SK-N-SH (cell line): ENCODE results near the gene CPN2. TPM values are rescaled to one million over a fixed set of nuclear protein-coding genes. Genes with fewer than 3 reads are reported as not detected.

Source experiments
- CTCF ChIA-PET: fragments of 300-600, 350-600 bp; formaldehyde crosslinking; extraction: SDS; loops from one replicate; lab custom pipeline; 2021; lab: Yijun Ruan, JAX
- POLR2A ChIA-PET: fragments of 350-600 bp; sonication (Branson Sonifier 250); formaldehyde crosslinking; extraction: SDS; loops from one replicate; lab custom pipeline; 2020; ENCODE audit warnings: antibody characterized with exemption, inconsistent platforms; lab: Yijun Ruan, JAX
- DNase-seq: peaks from one replicate; pipeline ENCODE4 v3.0.0; 2012
- H2AFZ ChIP-seq: fragments of 200-600 bp; sonication (generic); 2 replicates; pipeline ENCODE4 v1.8.1; 2016; ENCODE audit warnings: antibody characterized with exemption, mild to moderate bottlenecking, low read depth
- H3F3A ChIP-seq: fragments of 200-600 bp; sonication (generic); replicated peaks from 2 replicates; pipeline ENCODE3; 2016; ENCODE audit warnings: antibody characterized with exemption, mild to moderate bottlenecking; ENCODE audit not compliant: insufficient read depth
- H3K27ac ChIP-seq, 2 experiments: fragments of 200-500 bp in 1 of 2; fragments of 200-600 bp in 1 of 2; sonication (Bioruptor generic) in 1 of 2; sonication (generic), shearing (Covaris generic) in 1 of 2; 2 replicates each; pipeline versions ENCODE4 v1.5.1 to v1.6.1; 2014 to 2016; ENCODE audit warnings: low read depth in 2 of 2, inconsistent platforms in 1 of 2, low read length in 1 of 2, mild to moderate bottlenecking in 1 of 2, mixed read lengths in 1 of 2
- H3K27me3 ChIP-seq: fragments of 200-600 bp; sonication (generic), shearing (Covaris generic); 2 replicates; pipeline ENCODE4 v1.6.1; 2016; ENCODE audit warnings: mixed run types; ENCODE audit not compliant: insufficient read depth
- H3K36me3 ChIP-seq, 2 experiments: fragments of 200-500 bp in 1 of 2; fragments of 200-600 bp in 1 of 2; sonication (Bioruptor generic) in 1 of 2; sonication (generic) in 1 of 2; replicated peaks in 1 of 2; 2 replicates each; pipeline versions ENCODE3 to v1.5.1; 2014 to 2016; ENCODE audit warnings: low read length in 1 of 2, mild to moderate bottlenecking in 1 of 2; ENCODE audit not compliant: insufficient read depth in 2 of 2, control insufficient read depth in 1 of 2
- H3K4me1 ChIP-seq, 2 experiments: fragments of 200-500 bp in 1 of 2; fragments of 200-600 bp in 1 of 2; sonication (Bioruptor generic) in 1 of 2; sonication (generic), shearing (Covaris generic) in 1 of 2; 2 replicates each; pipeline versions ENCODE4 v1.5.1 to v1.6.1; 2014 to 2016; ENCODE audit warnings: low read depth in 1 of 2, low read length in 1 of 2, mixed run types in 1 of 2; ENCODE audit not compliant: insufficient read depth in 2 of 2, control insufficient read depth in 1 of 2
- H3K4me2 ChIP-seq: fragments of 200-600 bp; sonication (generic), shearing (Covaris generic); 2 replicates; pipeline ENCODE4 v1.6.1; 2017; ENCODE audit warnings: mixed run types
- H3K4me3 ChIP-seq, 2 experiments: fragments of 200-500 bp in 1 of 2; fragments of 200-600 bp in 1 of 2; sonication (Bioruptor generic) in 1 of 2; sonication (generic), shearing (Covaris generic) in 1 of 2; 2 replicates each; pipeline versions ENCODE4 v1.5.1 to v1.8.1; 2014 to 2016; ENCODE audit warnings: low read depth in 2 of 2, inconsistent platforms in 1 of 2, low read length in 1 of 2, mild to moderate bottlenecking in 1 of 2, mixed read lengths in 1 of 2, moderate library complexity in 1 of 2
- H3K79me2 ChIP-seq: fragments of 200-600 bp; sonication (generic); 2 replicates; pipeline ENCODE4 v1.8.1; 2017; ENCODE audit warnings: mild to moderate bottlenecking; ENCODE audit not compliant: insufficient read depth
- H3K9ac ChIP-seq: fragments of 200-600 bp; sonication (generic); 2 replicates; pipeline ENCODE4 v1.6.1; 2017; ENCODE audit warnings: mixed run types
- H3K9me2 ChIP-seq: fragments of 200-600 bp; sonication (generic); 2 replicates; pipeline ENCODE4 v1.6.1; 2017; ENCODE audit warnings: mixed run types
- H3K9me3 ChIP-seq: fragments of 200-600 bp; sonication (generic); 2 replicates; pipeline ENCODE4 v1.6.1; 2017; ENCODE audit warnings: mixed run types, mild to moderate bottlenecking, moderate library complexity
- H4K20me1 ChIP-seq: fragments of 200-600 bp; sonication (generic); 2 replicates; pipeline ENCODE4 v1.6.1; 2017; ENCODE audit warnings: mild to moderate bottlenecking, mixed run types; ENCODE audit not compliant: insufficient read depth
- ELF1 ChIP-seq: IDR thresholded peaks from 2 replicates; pipeline ENCODE4 v1.4.0; 2012
- EP300 ChIP-seq, 2 experiments: IDR thresholded peaks; 2 replicates each; pipeline versions ENCODE4 v1.4.0 to v1.6.1; 2012; ENCODE audit warnings: borderline replicate concordance in 1 of 2, low read depth in 1 of 2, low read length in 1 of 2
- EZH2phosphoT487 ChIP-seq: fragments of 200-600 bp; sonication (generic); IDR thresholded peaks from 2 replicates; pipeline ENCODE4 v1.6.1; 2017; ENCODE audit warnings: low read depth, mixed run types, mild to moderate bottlenecking, antibody characterized with exemption, moderate library complexity, borderline replicate concordance
- FOXJ3 ChIP-seq: sonication (generic); formaldehyde crosslinking; IDR thresholded peaks from 2 replicates; pipeline ENCODE4 v1.5.1; 2020; ENCODE audit warnings: mild to moderate bottlenecking, missing genetic modification reagents
- GABPA ChIP-seq: IDR thresholded peaks from 2 replicates; pipeline ENCODE4 v1.4.0; 2012; ENCODE audit warnings: low read depth, mild to moderate bottlenecking
- JUND ChIP-seq: IDR thresholded peaks from 2 replicates; pipeline ENCODE4 v1.4.0; 2012
- MXI1 ChIP-seq: IDR thresholded peaks from 2 replicates; pipeline ENCODE4 v1.6.1; 2012; ENCODE audit warnings: mild to moderate bottlenecking, low read depth, low read length, improper control_type of control experiment
- PBX3 ChIP-seq: IDR thresholded peaks from 2 replicates; pipeline ENCODE4; 2012
- REST ChIP-seq: IDR thresholded peaks from 2 replicates; pipeline ENCODE4 v1.6.1; 2012; ENCODE audit warnings: mild to moderate bottlenecking, low read depth, low read length, moderate library complexity
- RFX5 ChIP-seq: IDR thresholded peaks from 2 replicates; pipeline ENCODE4 v1.6.1; 2012; ENCODE audit warnings: mild to moderate bottlenecking, improper control_type of control experiment, low read length
- SIN3A ChIP-seq: IDR thresholded peaks from 2 replicates; pipeline ENCODE4 v1.6.1; 2012; ENCODE audit warnings: low read depth, mild to moderate bottlenecking, low read length, moderate library complexity, borderline replicate concordance
- TEAD4 ChIP-seq: IDR thresholded peaks from 2 replicates; pipeline ENCODE4 v1.4.0; 2012; ENCODE audit warnings: mild to moderate bottlenecking, borderline replicate concordance; ENCODE audit not compliant: insufficient read depth
- USF2 ChIP-seq: fragments of 150-350 bp; IDR thresholded peaks from 2 replicates; pipeline ENCODE4 v1.6.1; 2017; ENCODE audit warnings: antibody characterized with exemption, low read length, low read depth, borderline replicate concordance
- ZBTB33 ChIP-seq: IDR thresholded peaks from 2 replicates; pipeline ENCODE4 v1.4.0; 2012; ENCODE audit warnings: low read depth, borderline replicate concordance
- WGBS: methylation state at CpG from one replicate; pipeline ENCODE4 v1.1.6; 2017; ENCODE audit warnings: low lambda C conversion rate; 5-methylcytosine and 5-hydroxymethylcytosine counted together
- polyA plus RNA-seq, 3 experiments: library from polyadenylated mRNA; depleted of rRNA; stranded (reverse); fragments of >200 nt; gene quantifications; 2 replicates each; pipeline ENCODE4 v1.2.3, GENCODE V29; 2012

CPN2 gene
- polyA plus RNA-seq, 1 of the 3 experiments (the other 2 are of a cell fraction), result not detected

- Histone ChIP-seq H2AFZ (no peak overlapping the region), H3K4me3 (no peak overlapping the region), H3K9me3 (no peaks in the 10 kb centered on the region), H3K9ac (no peak overlapping the region), H3K9me2 (no peaks in the 10 kb centered on the region), H3K4me1 (peaks cover 8 to 37% of the 10 kb centered on the region in 2 experiments; a peak in 3 of 4 replicates), H3K27me3 (peaks cover 42% of the 10 kb centered on the region), H3K36me3 (no peaks in the 10 kb centered on the region), H3K79me2 (no peaks in the 10 kb centered on the region), H3K27ac (no peak overlapping the region), H4K20me1 (no peaks in the 10 kb centered on the region), H3K4me2 (no peak overlapping the region), H3F3A (peaks cover 3% of the 10 kb centered on the region)
- WGBS, result 85% methylated on average over 8 of the region's 8 CpGs
- POLR2A ChIA-PET, result no interaction called here
- DNase-seq, result no peak
- CTCF ChIA-PET, result interaction anchor here (0.9 to 4.1 kb wide), 7 partner anchors 15 to 528 kb away, joined by 3 to 18 read pairs (median 3); partner anchors contain the start of gene HES1
- TF ChIP-seq EZH2phosphoT487, result no peak
- no peak for TF ChIP-seq SIN3A
- TF ChIP-seq FOXJ3, result no peak
- TF ChIP-seq PBX3, result no peak
- no peak for TF ChIP-seq GABPA
- no peak for TF ChIP-seq ELF1
Measured at GRCh38 chr3:194308601-194309449, 42.3 kb downstream of the CPN2 start.

- CTCF ChIA-PET, result interaction anchor here (1.0 to 4.1 kb wide), 5 partner anchors 8 to 527 kb away, joined by 3 to 18 read pairs (median 4); no protein-coding TSS in a partner anchor
- WGBS, result 88% methylated on average over 8 of the region's 8 CpGs
Measured at GRCh38 chr3:194307849-194308248, 43.3 kb downstream of the CPN2 start.

More at GRCh38 chr3:194307849-194308248, 43.3 kb downstream of the CPN2 start:
- peaks cover 39% of the 10 kb centered on the region for H3K27me3 ChIP-seq
- no peak for DNase-seq
- H3K9me2 ChIP-seq, result no peaks in the 10 kb centered on the region
- no peak overlapping the region for H3K27ac ChIP-seq
- H3K9me3 ChIP-seq, result no peaks in the 10 kb centered on the region
- H3K9ac ChIP-seq, result no peak overlapping the region
- TF ChIP-seq USF2, result no peak
- no peak for TF ChIP-seq TEAD4
- no peak for TF ChIP-seq ZBTB33
- TF ChIP-seq RFX5, result no peak
- no peak for TF ChIP-seq EZH2phosphoT487
- TF ChIP-seq MXI1, result no peak
- TF ChIP-seq FOXJ3, result no peak
- TF ChIP-seq REST, result no peak
- no peak for TF ChIP-seq EP300 (IDR thresholded peaks at IDR 0.05; ENCODE audit: borderline replicate concordance in 1 of 2, low read depth in 1 of 2, low read length in 1 of 2)
- no peak for TF ChIP-seq JUND
- H4K20me1 ChIP-seq, result no peaks in the 10 kb centered on the region
- peaks cover 8 to 28% of the 10 kb centered on the region in 2 experiments; a peak in 3 of 4 replicates for H3K4me1 ChIP-seq
- H2AFZ ChIP-seq, result no peak overlapping the region
- POLR2A ChIA-PET, result no interaction called here
- no peak overlapping the region for H3K4me2 ChIP-seq
- no peaks in the 10 kb centered on the region for H3K79me2 ChIP-seq
- H3F3A ChIP-seq, result peaks cover 3% of the 10 kb centered on the region
- H3K36me3 ChIP-seq, result no peaks in the 10 kb centered on the region
- H3K4me3 ChIP-seq, result no peak overlapping the region
